GM23338 (cell line): ENCODE data around the gene DMD. TPM values are rescaled to one million over a fixed set of nuclear protein-coding genes. Genes with fewer than 3 reads are reported as not detected.

Experiments
- ATAC-seq: fragments of 200-7000 bp; cut with Tn5 transposase; 3 replicates; pipeline ENCODE4 v1.9.1; 2020
- DNase-seq: peaks from one replicate; pipeline ENCODE4 v3.0.0-alpha.2; 2015; ENCODE audit warnings: low spot score
- H2AFZ ChIP-seq: fragments of 200-600 bp; sonication (generic); 2 replicates; pipeline ENCODE4 v1.8.0; 2016; ENCODE audit warnings: antibody characterized with exemption, mild to moderate bottlenecking, moderate library complexity
- H3F3A ChIP-seq: fragments of 200-600 bp; sonication (generic); replicated peaks from 2 replicates; pipeline ENCODE4 v1.8.0; 2017; ENCODE audit warnings: antibody characterized with exemption, mixed run types, low read depth
- H3K27ac ChIP-seq: fragments of 200-600 bp; sonication (generic); 2 replicates; pipeline ENCODE4 v1.6.1; 2016; ENCODE audit warnings: low read depth
- H3K27me3 ChIP-seq: fragments of 200-600 bp; sonication (generic); 2 replicates; pipeline ENCODE4 v1.8.0; 2016; ENCODE audit warnings: mild to moderate bottlenecking, mixed run types, moderate library complexity; ENCODE audit not compliant: insufficient read depth
- H3K36me3 ChIP-seq: fragments of 200-600 bp; sonication (generic); 2 replicates; pipeline ENCODE4 v1.8.0; 2016; ENCODE audit warnings: mild to moderate bottlenecking; ENCODE audit not compliant: insufficient read depth
- H3K4me1 ChIP-seq: fragments of 200-600 bp; sonication (generic); 2 replicates; pipeline ENCODE4 v1.8.0; 2016; ENCODE audit warnings: mild to moderate bottlenecking, moderate library complexity; ENCODE audit not compliant: insufficient read depth
- H3K4me2 ChIP-seq: fragments of 200-600 bp; sonication (generic); 2 replicates; pipeline ENCODE4 v1.7.1; 2017; ENCODE audit warnings: mixed run types
- H3K4me3 ChIP-seq: fragments of 200-600 bp; sonication (generic); 2 replicates; pipeline ENCODE4 v1.6.1; 2016; ENCODE audit warnings: mixed run types
- H3K79me2 ChIP-seq: fragments of 200-600 bp; sonication (generic); replicated peaks from 2 replicates; pipeline ENCODE4 v1.8.0; 2017; ENCODE audit warnings: mild to moderate bottlenecking; ENCODE audit not compliant: insufficient read depth
- H3K9me2 ChIP-seq: fragments of 200-600 bp; sonication (generic); 2 replicates; pipeline ENCODE4 v1.8.0; 2017; ENCODE audit not compliant: insufficient read depth
- H4K20me1 ChIP-seq: fragments of 200-600 bp; sonication (generic); replicated peaks from 2 replicates; pipeline ENCODE4 v1.8.0; 2017; ENCODE audit warnings: mild to moderate bottlenecking; ENCODE audit not compliant: insufficient read depth
- H3K27ac Mint-ChIP-seq: 2 replicates; pipeline ENCODE4 v1.8.0; 2020; ENCODE audit warnings: inconsistent platforms, mild to moderate bottlenecking, moderate library complexity, mixed read lengths
- H3K27me3 Mint-ChIP-seq: 3 replicates; pipeline ENCODE4 v1.8.0; 2022; ENCODE audit warnings: low read depth, mild to moderate bottlenecking, moderate library complexity, mixed read lengths, inconsistent platforms; ENCODE audit not compliant: insufficient read depth, poor library complexity
- H3K36me3 Mint-ChIP-seq: 3 replicates; pipeline ENCODE4 v1.8.0; 2021; ENCODE audit warnings: low read depth, mild to moderate bottlenecking, inconsistent platforms, moderate library complexity, mixed read lengths
- H3K4me1 Mint-ChIP-seq: 3 replicates; pipeline ENCODE4 v1.8.0; 2020; ENCODE audit warnings: mild to moderate bottlenecking, inconsistent platforms, mixed read lengths
- H3K4me3 Mint-ChIP-seq: 3 replicates; pipeline ENCODE4 v1.8.0; 2021; ENCODE audit warnings: moderate library complexity, mild to moderate bottlenecking, inconsistent platforms, mixed read lengths
- H3K9me3 Mint-ChIP-seq: 3 replicates; pipeline ENCODE4 v1.8.0; 2020; ENCODE audit warnings: moderate library complexity, mild to moderate bottlenecking, inconsistent platforms, mixed read lengths
- CREB1 ChIP-seq: fragments of 250-450 bp; sonication (Bioruptor Pico); IDR thresholded peaks from 2 replicates; pipeline ENCODE4 v1.5.0; 2020; ENCODE audit warnings: low read depth, mild to moderate bottlenecking, moderate library complexity
- CTCF ChIP-seq, 2 experiments: fragments of 200-600 bp in 1 of 2; sonication (generic) in 1 of 2; conservative IDR thresholded peaks; 2 replicates each; pipeline versions ENCODE4 v1.5.1 to v1.6.1; 2016 to 2017; ENCODE audit warnings: antibody characterized with exemption in 2 of 2, low read depth in 2 of 2, mild to moderate bottlenecking in 2 of 2, moderate library complexity in 1 of 2
- ETS1 ChIP-seq: IDR thresholded peaks from 2 replicates; pipeline ENCODE4 v1.6.1; 2016; ENCODE audit warnings: antibody characterized with exemption
- EZH2phosphoT487 ChIP-seq: fragments of 200-600 bp; sonication (generic); IDR thresholded peaks from one replicate; pipeline ENCODE4 v1.8.1; 2018; ENCODE audit warnings: antibody characterized with exemption; ENCODE audit not compliant: unreplicated experiment
- JUNB ChIP-seq: IDR thresholded peaks from one replicate; pipeline ENCODE4 v1.6.1; 2016; ENCODE audit warnings: antibody characterized with exemption; ENCODE audit not compliant: unreplicated experiment
- NANOG ChIP-seq: IDR thresholded peaks from 2 replicates; pipeline ENCODE4 v1.6.1; 2016; ENCODE audit warnings: antibody characterized with exemption, borderline replicate concordance
- POLR2AphosphoS5 ChIP-seq: IDR thresholded peaks from 2 replicates; pipeline ENCODE4 v1.6.1; 2016; ENCODE audit warnings: antibody characterized with exemption, low read depth
- STAT1 ChIP-seq: IDR thresholded peaks from one replicate; pipeline ENCODE4 v1.6.1; 2016; ENCODE audit warnings: antibody characterized with exemption; ENCODE audit not compliant: unreplicated experiment
- ZNF114 ChIP-seq: fragments of 250-450 bp; sonication (Bioruptor Pico); IDR thresholded peaks from 2 replicates; pipeline ENCODE4 v1.5.0; 2020; ENCODE audit warnings: mild to moderate bottlenecking, moderate library complexity
- ZNF331 ChIP-seq: fragments of 250-450 bp; sonication (Bioruptor Pico); IDR thresholded peaks from 2 replicates; pipeline ENCODE4 v1.5.0; 2020; ENCODE audit warnings: low read depth, mild to moderate bottlenecking, moderate library complexity
- ZNF462 ChIP-seq: fragments of 250-450 bp; sonication (Bioruptor Pico); IDR thresholded peaks from 2 replicates; pipeline ENCODE4 v1.5.0; 2020; ENCODE audit warnings: mild to moderate bottlenecking, moderate library complexity
- polyA plus RNA-seq: library from polyadenylated mRNA; unstranded; fragments of >200 nt; fragmentation: Nextera tagmentation; extraction: Ambion mirVana; gene quantifications from 2 replicates; pipeline ENCODE4 v1.2.1, GENCODE V29; 2016
- total RNA-seq: library from RNA; depleted of rRNA; stranded (reverse); fragments of >200 nt; shearing (Covaris generic); gene quantifications from 2 replicates; pipeline ENCODE4 v1.2.3, GENCODE V29; 2014

Gene DMD
- total and polyA plus RNA-seq, 2 experiments from 2014 or later = 4.5 to 7.6 TPM

GRCh38 chrX:31523884-31524536, 1687.3 kb downstream of the DMD start:
- H3K36me3 Mint-ChIP-seq = no peaks in the 10 kb centered on the region; the same call in 2 of the 3 replicates
- H3K9me3 Mint-ChIP-seq = peaks cover 3% of the 10 kb centered on the region; the same call in 1 of the 3 replicates
- no peak overlapping the region for H3K4me2 ChIP-seq
- no peak overlapping the region for H3K4me3 ChIP-seq
- no peaks in the 10 kb centered on the region for H4K20me1 ChIP-seq
- H3K4me1 Mint-ChIP-seq = no peaks in the 10 kb centered on the region
- H3K4me1 ChIP-seq = no peaks in the 10 kb centered on the region
- no peaks in the 10 kb centered on the region for H3F3A ChIP-seq
- no peaks in the 10 kb centered on the region for H3K9me2 ChIP-seq
- ATAC-seq (no peak), DNase-seq (no peak)
- H3K27me3 ChIP-seq = no peaks in the 10 kb centered on the region
- H3K36me3 ChIP-seq = no peaks in the 10 kb centered on the region
- H3K27ac ChIP-seq = no peak overlapping the region
- H3K79me2 ChIP-seq = no peaks in the 10 kb centered on the region
- no peak overlapping the region for H2AFZ ChIP-seq
- H3K4me3 Mint-ChIP-seq = no peak overlapping the region
- H3K27me3 Mint-ChIP-seq = no peaks in the 10 kb centered on the region
- H3K27ac Mint-ChIP-seq = no peak overlapping the region
- TF ChIP-seq EZH2phosphoT487 = no peak
- TF ChIP-seq ZNF114 (CRISPR knock-in tag) = no peak
- TF ChIP-seq CREB1 = no peak
- TF ChIP-seq CTCF (conservative IDR thresholded peaks at IDR 0.05; ENCODE audit: low read depth in 2 of 2) = no peak
- no peak for TF ChIP-seq NANOG
- TF ChIP-seq ZNF331 (CRISPR knock-in tag) = no peak
- no peak for TF ChIP-seq POLR2AphosphoS5
- no peak for TF ChIP-seq JUNB

GRCh38 chrX:31522760-31523159, 1688.6 kb downstream of the DMD start:
- no peak overlapping the region for H2AFZ ChIP-seq
- H3K27me3 Mint-ChIP-seq = no peaks in the 10 kb centered on the region
- no peak for DNase-seq
- no peak for TF ChIP-seq NANOG
- no peak for TF ChIP-seq POLR2AphosphoS5
- TF ChIP-seq ETS1 = no peak
- TF ChIP-seq ZNF462 (CRISPR knock-in tag) = no peak
- no peak for TF ChIP-seq ZNF331 (CRISPR knock-in tag)
- no peak for TF ChIP-seq STAT1

More at GRCh38 chrX:31522760-31523159, 1688.6 kb downstream of the DMD start:
- H3K4me2 ChIP-seq = no peak overlapping the region
- no peaks in the 10 kb centered on the region for H3K4me1 ChIP-seq
- H3K4me3 ChIP-seq = no peak overlapping the region
- H3K27ac ChIP-seq = no peak overlapping the region
- H3K9me2 ChIP-seq = no peaks in the 10 kb centered on the region
- no peaks in the 10 kb centered on the region for H3K36me3 ChIP-seq
- H3K4me1 Mint-ChIP-seq = no peaks in the 10 kb centered on the region
- no peaks in the 10 kb centered on the region for H3F3A ChIP-seq
- H3K36me3 Mint-ChIP-seq = no peaks in the 10 kb centered on the region; the same call in 2 of the 3 replicates
- H3K4me3 Mint-ChIP-seq = no peak overlapping the region
- H4K20me1 ChIP-seq = no peaks in the 10 kb centered on the region
- H3K27ac Mint-ChIP-seq = no peak overlapping the region; the same call in 1 of the 2 replicates
- peaks cover 3% of the 10 kb centered on the region; the same call in 1 of the 3 replicates for H3K9me3 Mint-ChIP-seq
- H3K79me2 ChIP-seq = no peaks in the 10 kb centered on the region
- no peaks in the 10 kb centered on the region for H3K27me3 ChIP-seq
- no peak for ATAC-seq
